C4-2B (cell line): ENCODE data around the gene LHFPL6.

Experiments
- H3K27ac ChIP-seq: fragments of 450-650 bp; 2 replicates; pipeline ENCODE4 v1.5.1; 2017
- CTCF ChIP-seq: fragments of 450-650 bp; conservative IDR thresholded peaks from 2 replicates; pipeline ENCODE4 v1.5.1; 2017; ENCODE audit warnings: mild to moderate bottlenecking
- ZFX ChIP-seq: fragments of 450-650 bp; IDR thresholded peaks from 2 replicates; pipeline ENCODE4 v1.6.1; 2017

Gene LHFPL6

DNA sequence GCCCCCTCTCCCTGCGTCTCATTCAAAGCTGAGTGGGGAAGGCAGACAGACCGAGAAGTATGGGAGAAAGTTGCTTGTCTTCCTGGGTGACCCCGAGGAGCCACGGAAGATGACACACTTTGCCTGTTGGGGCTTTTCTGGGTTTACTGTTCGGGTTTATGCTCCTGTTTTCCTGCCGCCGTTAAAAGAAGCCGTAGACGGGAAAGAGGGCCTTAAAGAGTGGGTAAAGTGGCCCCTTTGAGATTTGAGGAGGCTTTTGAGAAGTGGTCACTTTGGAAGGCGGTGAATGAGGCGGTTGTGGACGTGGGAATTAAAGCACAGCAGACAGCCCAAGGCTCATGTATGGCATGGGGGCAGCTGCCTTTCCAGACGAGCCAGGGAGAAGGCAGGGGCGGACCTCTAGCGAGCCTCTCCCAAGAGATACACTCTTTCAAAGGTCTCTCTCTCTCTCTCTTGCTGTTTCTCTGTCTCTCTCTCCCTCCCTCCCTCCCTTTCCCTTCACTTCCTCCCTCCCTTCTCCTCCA lies 493 bp upstream of the LHFPL6 start:
- H3K27ac ChIP-seq: no peak overlapping the region
- TF ChIP-seq ZFX (no peak), CTCF (no peak)

- no peak overlapping the region for H3K27ac ChIP-seq
- TF ChIP-seq ZFX (no peak), CTCF (no peak)
Observed at GRCh38 chr13:39602277-39602613, 748 bp downstream of the LHFPL6 start.

DNA sequence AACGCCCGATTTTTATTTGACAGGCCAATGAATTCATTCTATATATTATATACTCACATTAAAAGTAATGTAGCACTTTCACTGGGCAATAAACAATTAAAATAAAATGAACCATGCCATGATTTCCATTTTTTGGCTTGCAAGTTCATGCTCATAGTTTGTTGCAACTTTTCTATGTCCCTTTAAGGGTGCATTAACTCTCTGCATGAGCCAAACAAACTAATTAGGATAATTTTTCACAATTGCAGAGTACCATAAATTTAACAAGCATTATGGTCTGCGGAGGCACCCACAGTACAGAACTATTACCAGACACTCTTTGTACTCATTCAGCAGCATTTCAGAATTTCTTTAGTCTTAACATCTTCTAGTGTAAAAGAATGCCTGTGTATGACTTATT lies 1.4 kb downstream of the LHFPL6 start:
- TF ChIP-seq ZFX: no peak
- TF ChIP-seq CTCF: no peak
- no peak overlapping the region for H3K27ac ChIP-seq

DNA sequence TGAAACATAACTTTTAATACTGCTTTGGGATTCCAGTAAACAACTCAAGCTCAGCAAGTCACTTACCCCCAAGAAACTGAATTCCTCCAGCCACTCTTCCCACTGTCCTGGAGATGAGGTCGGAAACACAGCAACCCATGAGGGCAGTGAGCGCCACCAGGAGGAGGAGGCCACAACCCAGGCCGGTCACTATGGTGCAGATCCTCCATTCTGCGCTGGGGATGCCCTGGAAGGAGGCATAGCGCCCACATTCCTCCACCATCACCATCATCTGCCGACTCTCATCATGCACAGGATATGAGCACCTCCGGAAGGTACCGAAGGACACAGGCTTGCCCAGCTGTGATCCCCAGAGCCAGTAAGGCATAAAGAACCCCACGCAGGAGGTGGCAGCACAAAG lies 2.2 kb downstream of the LHFPL6 start:
- no peak for TF ChIP-seq ZFX
- TF ChIP-seq CTCF: no peak
- no peak overlapping the region for H3K27ac ChIP-seq

DNA sequence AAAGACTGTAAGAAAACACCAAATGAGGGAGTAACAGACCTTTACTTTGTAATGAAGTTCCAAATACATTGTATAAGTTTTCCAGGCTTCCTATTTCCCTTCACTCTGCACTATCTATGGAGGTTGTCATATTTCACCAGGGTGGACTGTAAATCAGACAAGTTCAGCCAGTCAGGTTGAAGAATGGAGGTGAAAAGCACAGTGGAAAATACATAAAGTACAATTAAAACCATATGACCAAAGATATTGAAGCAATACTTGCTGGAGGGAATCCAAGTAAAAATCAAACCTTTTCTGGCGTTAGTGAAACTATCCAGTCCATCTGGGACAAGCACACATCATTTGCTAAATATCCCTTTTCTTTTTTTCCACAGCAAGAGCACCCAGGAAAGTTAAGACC lies 3.2 kb downstream of the LHFPL6 start:
- TF ChIP-seq ZFX (no peak), CTCF (no peak)
- no peak overlapping the region for H3K27ac ChIP-seq

DNA sequence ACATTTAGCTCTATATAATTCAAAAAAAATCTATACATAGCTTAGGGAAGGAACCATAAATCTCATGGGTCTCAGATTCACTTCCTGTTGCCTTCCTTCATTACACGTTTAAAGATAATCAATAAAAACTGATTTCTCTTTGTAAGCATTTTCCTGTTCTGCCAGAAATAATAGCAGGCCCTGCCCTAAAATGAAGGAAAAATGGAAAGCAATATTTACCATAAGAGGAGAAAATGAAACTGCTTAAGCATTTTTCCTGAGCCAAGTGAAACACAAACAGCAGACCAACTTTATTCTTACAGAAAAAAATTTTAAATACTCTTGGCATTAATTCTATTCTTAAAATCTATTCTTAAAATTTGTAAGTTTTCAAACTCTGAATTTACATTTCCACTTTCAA lies 4.0 kb downstream of the LHFPL6 start:
- H3K27ac ChIP-seq: no peak overlapping the region
- no peak for TF ChIP-seq CTCF
- no peak for TF ChIP-seq ZFX

DNA sequence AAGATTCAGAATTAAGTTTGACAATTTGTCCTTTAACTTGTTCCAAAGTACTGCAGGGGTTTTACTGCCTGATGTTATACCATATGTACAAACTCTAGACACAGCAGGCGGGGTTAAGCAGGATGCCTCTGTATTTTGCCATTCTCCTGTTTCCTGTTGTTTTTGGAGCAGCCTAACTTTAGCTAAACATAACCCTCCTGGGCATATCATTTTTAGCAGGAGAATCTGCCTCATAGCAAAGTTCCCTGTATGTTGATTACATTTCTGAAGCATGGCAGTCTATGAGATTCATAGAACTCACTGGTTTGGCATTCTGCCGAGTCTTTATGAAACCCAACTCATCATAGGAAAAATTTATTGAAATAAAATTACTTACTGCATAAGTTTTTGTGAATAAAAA lies 5.2 kb downstream of the LHFPL6 start:
- no peak overlapping the region for H3K27ac ChIP-seq

More for the DNA sequence above, 5.2 kb downstream of the LHFPL6 start:
- no peak for TF ChIP-seq CTCF
- TF ChIP-seq ZFX: no peak
